Spleen (tissue), 11 donors: Measurements from ENCODE around the gene CRIP1. TPM values are rescaled to one million over a fixed set of nuclear protein-coding genes. Genes with fewer than 3 reads are reported as not detected.
A peak's percentile ranks its signal among the peaks of the same experiment; 100 is the strongest.

ENCODE experiments used
- DNase-seq: peaks from one replicate; pipeline ENCODE4 v3.0.0-alpha.2; 2020
- H3K27ac ChIP-seq, 8 donors: fragments of 200-600 bp; sonication (generic) in 7 of 8; 1 replicate in 4 of 8; 2 replicates in 4 of 8; pipeline versions ENCODE4 v1.5.0 to v1.8.0; 2016 to 2021; ENCODE audit warnings: inconsistent platforms in 4 of 8, mild to moderate bottlenecking in 4 of 8, moderate library complexity in 1 of 8
- H3K27me3 ChIP-seq, 7 donors: fragments of 200-600 bp; sonication (generic) in 6 of 7; replicated peaks in 1 of 7; 1 replicate in 4 of 7; 2 replicates in 3 of 7; pipeline versions ENCODE4 v1.5.0 to v1.8.0; 2016 to 2021; ENCODE audit warnings: inconsistent platforms in 3 of 7, mild to moderate bottlenecking in 1 of 7
- H3K36me3 ChIP-seq, 6 donors: fragments of 200-600 bp; sonication (generic) in 5 of 6; 1 replicate in 4 of 6; 2 replicates in 2 of 6; pipeline versions ENCODE4 v1.5.0 to v1.8.0; 2016 to 2021; ENCODE audit warnings: inconsistent platforms in 2 of 6
- H3K4me1 ChIP-seq, 6 donors: fragments of 200-600 bp; sonication (generic) in 5 of 6; 1 replicate in 3 of 6; 2 replicates in 3 of 6; pipeline versions ENCODE4 v1.5.0 to v1.8.0; 2016 to 2021; ENCODE audit warnings: inconsistent platforms in 3 of 6
- H3K4me3 ChIP-seq, 8 donors: fragments of 200-600 bp; sonication (generic) in 7 of 8; 1 replicate in 4 of 8; 2 replicates in 4 of 8; pipeline versions ENCODE4 v1.5.0 to v1.8.0; 2016 to 2021; ENCODE audit warnings: inconsistent platforms in 4 of 8, mild to moderate bottlenecking in 4 of 8, moderate library complexity in 2 of 8
- H3K9me3 ChIP-seq, 8 donors: fragments of 200-600 bp; sonication (generic) in 7 of 8; 1 replicate in 4 of 8; 2 replicates in 4 of 8; pipeline versions ENCODE4 v1.5.0 to v1.8.0; 2016 to 2021; ENCODE audit warnings: inconsistent platforms in 4 of 8
- CTCF ChIP-seq, 11 experiments: fragments of 200-600 bp in 7 of 11; fragments of 450-650 bp in 4 of 11; sonication (generic) in 4 of 11; IDR thresholded peaks in 8 of 11; conservative IDR thresholded peaks in 3 of 11; 1 replicate in 7 of 11; 2 replicates in 4 of 11; pipeline versions ENCODE4 v1.4.0 to v1.8.0; 2016 to 2021; ENCODE audit warnings: antibody characterized with exemption in 11 of 11, inconsistent platforms in 4 of 11, mild to moderate bottlenecking in 1 of 11
- POLR2A ChIP-seq, 3 donors: fragments of 450-650 bp; IDR thresholded peaks; one replicate each; pipeline ENCODE4 v1.5.1; 2017; ENCODE audit warnings: antibody characterized with exemption in 3 of 3, mild to moderate bottlenecking in 1 of 3
- POLR2AphosphoS5 ChIP-seq, 3 donors: sonication (generic); formaldehyde crosslinking; IDR thresholded peaks; one replicate each; pipeline ENCODE4 v1.5.1; 2017; ENCODE audit warnings: antibody characterized with exemption in 3 of 3
- WGBS, 5 donors: extraction: QIAGEN DNeasy Blood & Tissue Kit in 3 of 5; methylation state at CpG; one replicate each; pipeline versions ENCODE4 v1.1.5 to v1.1.7; 2013 to 2018; 5-methylcytosine and 5-hydroxymethylcytosine counted together
- intact Hi-C: fragments of 100-400 bp; cut with DNase I; formaldehyde crosslinking; loops from one replicate; pipeline ENCODE4 v1.15.0; 2023; ENCODE audit warnings: low total_unique reads
- polyA plus RNA-seq, 3 donors: library from polyadenylated mRNA; stranded (reverse); fragments of 200-250 nt; gene quantifications; one replicate each; pipeline ENCODE4 v1.2.1, GENCODE V29; 2013
- total RNA-seq, 7 donors: library from RNA; depleted of rRNA in 3 of 7; stranded (reverse); fragments of >200 nt in 3 of 7; fragmentation: NEBNext Ultra II Directional in 4 of 7; extraction: Animal tissue kit (Norgen Biotek cat#: 25700) in 4 of 7; gene quantifications; one replicate each; pipeline versions ENCODE4 v1.1.0 to v1.2.1, GENCODE V29; 2016 to 2021
- donor health status: healthy with polysubstance abuse.
- donor health status: DM: no; HTN: no; CAD: no; lungs with moderate emphysema.
- donor health status: DM: no; HTN: no; CAD: no.
- donor health status: Bipolar disorder and iron deficiency.
- donor health status: healthy.
- donor health status: DM: no; HTN: no; CAD: no.
- donor health status: DM: yes; HTN: yes; CAD: no.

Gene CRIP1
- total and polyA plus RNA-seq, 10 donors: 20.5 to 349 (median 65.3) TPM

- Histone ChIP-seq H3K4me3 (no peak overlapping the region), H3K4me1 (no peaks in the 10 kb centered on the region), H3K27ac (no peak overlapping the region), H3K27me3 (peaks cover 0 to 16% (median 0%) of the 10 kb centered on the region in 7 donors), H3K36me3 (peaks cover 0 to 16% (median 0%) of the 10 kb centered on the region in 6 donors), H3K9me3 (no peaks in the 10 kb centered on the region)
- 82 to 85% (median 83%) methylated on average over 14 to 18 of the region's 18 CpGs for WGBS, 5 donors
- no peak for DNase-seq
- intact Hi-C loops: no loop called here
- no peak for TF ChIP-seq CTCF (IDR thresholded peaks at IDR 0.05 in 8 of 11, conservative IDR thresholded peaks at IDR 0.05 in 3 of 11)
- TF ChIP-seq POLR2AphosphoS5 (IDR thresholded peaks at IDR 0.05): peak in 1 of 3 donors; percentile 35
- TF ChIP-seq POLR2A (IDR thresholded peaks at IDR 0.05): no peak
These were observed 16.0 kb downstream of the CRIP1 start for GRCh38 chr14:105502446-105503295.

- H3K4me3 ChIP-seq: no peak overlapping the region
- no peaks in the 10 kb centered on the region for H3K4me1 ChIP-seq
- no peak for DNase-seq
- WGBS, 5 donors: 92 to 96% (median 95%) methylated on average over 7 of the region's 7 CpGs
- intact Hi-C loops: no loop called here
- H3K36me3 ChIP-seq: peaks cover 0 to 10% (median 0%) of the 10 kb centered on the region in 6 donors
- H3K9me3 ChIP-seq: no peaks in the 10 kb centered on the region
- TF ChIP-seq POLR2AphosphoS5 (IDR thresholded peaks at IDR 0.05): no peak
- TF ChIP-seq POLR2A (IDR thresholded peaks at IDR 0.05): no peak
- TF ChIP-seq CTCF (IDR thresholded peaks at IDR 0.05 in 8 of 11, conservative IDR thresholded peaks at IDR 0.05 in 3 of 11): no peak
- H3K27ac ChIP-seq: no peak overlapping the region
- peaks cover 0 to 22% (median 0%) of the 10 kb centered on the region in 7 donors for H3K27me3 ChIP-seq
These were observed 16.6 kb downstream of the CRIP1 start for GRCh38 chr14:105503296-105503640.

- intact Hi-C loops: no loop called here
- no peaks in the 10 kb centered on the region for H3K9me3 ChIP-seq
- H3K4me1 ChIP-seq: no peaks in the 10 kb centered on the region
- WGBS, 5 donors: 73 to 82% (median 77%) methylated on average over 23 to 29 of the region's 29 CpGs
- no peak overlapping the region for H3K4me3 ChIP-seq
- no peak overlapping the region for H3K27ac ChIP-seq
- H3K27me3 ChIP-seq: peaks cover 0 to 29% (median 5%) of the 10 kb centered on the region in 7 donors
- no peak for DNase-seq
- TF ChIP-seq CTCF (IDR thresholded peaks at IDR 0.05 in 8 of 11, conservative IDR thresholded peaks at IDR 0.05 in 3 of 11) (no peak), POLR2AphosphoS5 (IDR thresholded peaks at IDR 0.05) (no peak), POLR2A (IDR thresholded peaks at IDR 0.05) (no peak)
- peaks cover 0 to 1% (median 0%) of the 10 kb centered on the region in 6 donors for H3K36me3 ChIP-seq
These were observed 17.4 kb downstream of the CRIP1 start for GRCh38 chr14:105503935-105504692.

GRCh38 chr14:105505101-105505500, 18.4 kb downstream of the CRIP1 start:
- H3K27ac ChIP-seq: no peak overlapping the region
- intact Hi-C loops: no loop called here
- 88 to 96% (median 94%) methylated on average over 12 to 16 of the region's 16 CpGs for WGBS, 5 donors
- TF ChIP-seq POLR2A (IDR thresholded peaks at IDR 0.05) (no peak), POLR2AphosphoS5 (IDR thresholded peaks at IDR 0.05) (no peak), CTCF (IDR thresholded peaks at IDR 0.05 in 8 of 11, conservative IDR thresholded peaks at IDR 0.05 in 3 of 11) (no peak)
- H3K4me1 ChIP-seq: no peaks in the 10 kb centered on the region
- H3K9me3 ChIP-seq: no peaks in the 10 kb centered on the region
- no peak overlapping the region for H3K4me3 ChIP-seq
- H3K27me3 ChIP-seq: peaks cover 0 to 38% (median 5%) of the 10 kb centered on the region in 7 donors
- H3K36me3 ChIP-seq: no peaks in the 10 kb centered on the region
- no peak for DNase-seq
